Activated CD4-positive, alpha-beta T cell treated with anti-CD3 and anti-CD28 coated beads, Interleukin-2, amount 10 ng/mL, durations not matched to agents 7 days and 5 days (primary cell): Measurements from ENCODE around the gene MAMLD1. TPM values are rescaled to one million over a fixed set of nuclear protein-coding genes. Genes with fewer than 3 reads are reported as not detected.
A peak's percentile ranks its signal among the peaks of the same experiment; 100 is the strongest.

Experiments
- CTCF ChIA-PET: fragments of 350-600 bp; sonication (Branson Sonifier 250); formaldehyde crosslinking; loops from one replicate; lab custom pipeline; 2021; ENCODE audit warnings: antibody characterized with exemption; lab: Charles Lee
- POLR2A ChIA-PET: fragments of 350-600 bp; sonication (Branson Sonifier 250); formaldehyde crosslinking; loops from one replicate; lab custom pipeline; 2021; ENCODE audit warnings: antibody characterized with exemption; lab: Charles Lee
- DNase-seq: peaks from one replicate; pipeline ENCODE4 v3.0.0-alpha.2; 2020
- H3K27ac Mint-ChIP-seq: one replicate; pipeline ENCODE4 v1.8.0; 2021; ENCODE audit warnings: mild to moderate bottlenecking, moderate library complexity, mixed read lengths
- H3K27me3 Mint-ChIP-seq: one replicate; pipeline ENCODE4 v1.8.0; 2021; ENCODE audit warnings: mixed read lengths
- H3K36me3 Mint-ChIP-seq: one replicate; pipeline ENCODE4 v1.8.0; 2021; ENCODE audit warnings: low read depth, mixed read lengths
- H3K4me1 Mint-ChIP-seq: one replicate; pipeline ENCODE4 v1.8.0; 2021; ENCODE audit warnings: mixed read lengths
- H3K4me3 Mint-ChIP-seq: one replicate; pipeline ENCODE4 v1.8.0; 2021; ENCODE audit warnings: mild to moderate bottlenecking, moderate library complexity, mixed read lengths
- H3K9me3 Mint-ChIP-seq: one replicate; pipeline ENCODE4 v1.8.0; 2021; ENCODE audit warnings: mixed read lengths
- total RNA-seq, 2 experiments: library from RNA; stranded (reverse); gene quantifications; one replicate each; pipeline ENCODE4 v1.2.3, GENCODE V29; 2021

MAMLD1 gene
- total RNA-seq, 2 experiments from 2014 or later, result 2.4 to 3.4 TPM

- DNase-seq, result peak; percentile 11
- H3K36me3 Mint-ChIP-seq, result no peaks in the 10 kb centered on the region
- peaks cover 22% of the 10 kb centered on the region for H3K4me1 Mint-ChIP-seq
- ChIA-PET POLR2A (interaction anchor here (0.6 kb wide), 1 partner anchor 474 kb away, joined by 4 read pairs; no protein-coding TSS in a partner anchor), CTCF (interaction anchor here (0.7 to 1.4 kb wide), 2 partner anchors 15 to 121 kb away, joined by 3 to 4 read pairs; no protein-coding TSS in a partner anchor)
- peak overlapping the region; percentile 53 for H3K4me3 Mint-ChIP-seq
- H3K9me3 Mint-ChIP-seq, result no peaks in the 10 kb centered on the region
- peaks cover 34% of the 10 kb centered on the region for H3K27me3 Mint-ChIP-seq
- H3K27ac Mint-ChIP-seq, result no peak overlapping the region
Observed at GRCh38 chrX:150361070-150361776, 1.9 kb upstream of the MAMLD1 start.

DNA sequence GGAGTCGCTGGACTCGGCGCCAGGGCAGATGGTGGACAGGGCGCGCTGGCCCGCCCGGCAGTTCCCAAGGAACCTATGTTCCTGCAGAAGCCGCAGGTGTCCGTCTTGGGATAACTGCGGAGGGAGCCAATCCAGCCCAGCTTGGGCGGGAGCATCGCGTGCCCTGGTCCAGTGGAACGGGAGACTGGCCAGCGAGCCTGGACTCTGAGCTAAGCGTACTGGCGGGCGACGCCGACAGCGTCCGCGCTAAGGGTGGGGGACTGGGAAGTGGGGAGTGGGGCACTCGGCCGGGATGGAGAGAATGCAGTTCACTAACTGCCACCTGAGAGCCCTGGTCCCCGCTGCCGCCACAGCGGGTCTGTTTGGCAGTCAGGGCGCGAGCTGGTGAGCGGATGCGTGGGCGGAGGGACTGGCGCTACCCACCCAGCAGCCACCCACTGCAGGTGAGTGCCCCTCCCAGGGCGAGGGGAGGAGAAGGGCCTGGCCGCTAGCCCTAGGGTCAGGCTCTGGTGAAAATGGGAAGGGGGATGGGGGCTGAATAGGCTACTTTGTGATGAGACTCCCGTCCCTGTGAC, 1.3 kb upstream of the MAMLD1 start:
- no peak for DNase-seq
- Mint-ChIP-seq H3K27ac (no peak overlapping the region), H3K4me3 (peak overlapping the region; percentile 73), H3K36me3 (no peaks in the 10 kb centered on the region), H3K4me1 (peaks cover 29% of the 10 kb centered on the region), H3K27me3 (peaks cover 37% of the 10 kb centered on the region), H3K9me3 (no peaks in the 10 kb centered on the region)
- CTCF ChIA-PET, result interaction anchor here (1.4 kb wide), 1 partner anchor 14 kb away, joined by 4 read pairs; no protein-coding TSS in a partner anchor
- POLR2A ChIA-PET, result no interaction called here

GRCh38 chrX:150363561-150364346, 637 bp downstream of the MAMLD1 start:
- CTCF ChIA-PET, result interaction anchor here (0.6 to 2.4 kb wide), 9 partner anchors 13 to 209 kb away, joined by 3 to 6 read pairs (median 3); no protein-coding TSS in a partner anchor
- POLR2A ChIA-PET, result no interaction called here
- Mint-ChIP-seq H3K4me3 (peak overlapping the region; percentile 70), H3K9me3 (no peaks in the 10 kb centered on the region), H3K27me3 (peaks cover 37% of the 10 kb centered on the region), H3K27ac (peak overlapping the region; percentile 36), H3K36me3 (no peaks in the 10 kb centered on the region), H3K4me1 (peaks cover 32% of the 10 kb centered on the region)
- no peak for DNase-seq

DNA sequence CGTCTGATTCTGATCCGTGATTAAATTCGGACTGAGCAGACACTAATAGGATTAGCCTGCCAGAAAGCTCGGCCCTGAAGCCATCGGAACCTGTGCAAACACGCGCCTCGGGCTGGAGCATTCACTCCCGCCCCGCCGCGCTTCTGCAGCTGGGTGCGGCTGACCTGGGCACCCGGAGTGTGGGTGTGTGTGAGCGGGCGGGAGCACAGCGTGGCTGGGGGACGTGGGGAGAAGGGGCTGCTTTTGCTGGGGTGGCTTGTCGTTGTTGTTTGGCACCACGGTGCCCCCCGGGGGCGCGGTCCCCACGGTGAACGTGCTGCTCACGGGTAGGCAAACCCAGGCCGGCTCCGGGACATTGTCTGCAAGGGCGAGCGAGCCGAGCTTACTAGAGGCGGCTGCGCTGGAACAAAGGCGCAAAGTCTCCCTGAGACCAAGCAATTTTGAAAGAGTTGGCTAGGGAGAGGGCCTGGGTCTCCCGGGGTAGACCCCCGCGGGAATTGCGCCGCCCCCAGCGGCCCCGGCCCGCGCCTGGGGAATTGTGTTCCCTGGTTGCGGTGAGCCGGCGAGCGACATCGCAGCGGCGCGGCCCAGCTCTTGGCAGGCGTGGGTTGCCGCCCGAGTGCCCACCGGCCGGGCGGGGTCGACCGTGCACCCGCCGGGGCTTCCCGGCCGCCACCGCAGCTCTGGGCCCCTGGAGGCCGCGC, 1.4 kb downstream of the MAMLD1 start:
- POLR2A ChIA-PET, result no interaction called here
- CTCF ChIA-PET, result interaction anchor here (0.6 to 2.4 kb wide), 14 partner anchors 12 to 322 kb away, joined by 3 to 6 read pairs (median 3); no protein-coding TSS in a partner anchor
- Mint-ChIP-seq H3K9me3 (no peaks in the 10 kb centered on the region), H3K27ac (no peak overlapping the region), H3K4me3 (peak overlapping the region; percentile 70), H3K36me3 (no peaks in the 10 kb centered on the region), H3K4me1 (peaks cover 32% of the 10 kb centered on the region), H3K27me3 (peaks cover 34% of the 10 kb centered on the region)
- peak; percentile 12 for DNase-seq

- Mint-ChIP-seq H3K36me3 (no peaks in the 10 kb centered on the region), H3K27me3 (peaks cover 26% of the 10 kb centered on the region), H3K4me1 (peaks cover 28% of the 10 kb centered on the region), H3K27ac (peak overlapping the region; percentile 69), H3K4me3 (peak overlapping the region; percentile 74), H3K9me3 (no peaks in the 10 kb centered on the region)
- POLR2A ChIA-PET, result no interaction called here
- peak; percentile 68 for DNase-seq
- CTCF ChIA-PET, result interaction anchor here (0.6 to 2.4 kb wide), 11 partner anchors 17 to 323 kb away, joined by 3 to 6 read pairs (median 4); no protein-coding TSS in a partner anchor
Observed at GRCh38 chrX:150365051-150365989, 2.2 kb downstream of the MAMLD1 start.

GRCh38 chrX:150365990-150366911, 3.1 kb downstream of the MAMLD1 start:
- Mint-ChIP-seq H3K27ac (peak overlapping the region; percentile 62), H3K9me3 (no peaks in the 10 kb centered on the region), H3K27me3 (peaks cover 18% of the 10 kb centered on the region), H3K4me1 (peaks cover 26% of the 10 kb centered on the region), H3K4me3 (peak overlapping the region; percentile 74), H3K36me3 (no peaks in the 10 kb centered on the region)
- ChIA-PET POLR2A (no interaction called here), CTCF (interaction anchor here (0.7 to 2.4 kb wide), 8 partner anchors 12 to 325 kb away, joined by 3 to 6 read pairs (median 4); no protein-coding TSS in a partner anchor)
- no peak for DNase-seq

GRCh38 chrX:150366951-150367545, 3.9 kb downstream of the MAMLD1 start:
- ChIA-PET POLR2A (no interaction called here), CTCF (interaction anchor here (0.7 to 1.0 kb wide), 2 partner anchors 13 to 324 kb away, joined by 3 to 4 read pairs; no protein-coding TSS in a partner anchor)
- DNase-seq, result no peak
- Mint-ChIP-seq H3K27me3 (peaks cover 11% of the 10 kb centered on the region), H3K36me3 (no peaks in the 10 kb centered on the region), H3K4me1 (peaks cover 20% of the 10 kb centered on the region), H3K4me3 (peak overlapping the region; percentile 74), H3K27ac (no peak overlapping the region), H3K9me3 (no peaks in the 10 kb centered on the region)

GRCh38 chrX:150370589-150371312, 7.6 kb downstream of the MAMLD1 start:
- Mint-ChIP-seq H3K36me3 (no peaks in the 10 kb centered on the region), H3K9me3 (no peaks in the 10 kb centered on the region)

GRCh38 chrX:150371877-150372276, 8.8 kb downstream of the MAMLD1 start:
- ChIA-PET CTCF (interaction anchor here (0.9 kb wide), 1 partner anchor 311 kb away, joined by 3 read pairs; no protein-coding TSS in a partner anchor), POLR2A (no interaction called here)
- H3K4me1 Mint-ChIP-seq, result peaks cover 3% of the 10 kb centered on the region
- no peaks in the 10 kb centered on the region for H3K36me3 Mint-ChIP-seq
- no peak overlapping the region for H3K4me3 Mint-ChIP-seq
- H3K27ac Mint-ChIP-seq, result no peak overlapping the region
- no peaks in the 10 kb centered on the region for H3K9me3 Mint-ChIP-seq
- no peaks in the 10 kb centered on the region for H3K27me3 Mint-ChIP-seq
- no peak for DNase-seq

More at GRCh38 chrX:150370589-150371312, 7.6 kb downstream of the MAMLD1 start:
- Mint-ChIP-seq H3K4me3 (no peak overlapping the region), H3K27ac (no peak overlapping the region), H3K27me3 (peaks cover 6% of the 10 kb centered on the region), H3K4me1 (peaks cover 14% of the 10 kb centered on the region)
- POLR2A ChIA-PET, result no interaction called here
- CTCF ChIA-PET, result interaction anchor here (0.5 to 0.7 kb wide), 2 partner anchors 115 to 260 kb away, joined by 3 read pairs; no protein-coding TSS in a partner anchor
- DNase-seq, result no peak

DNA sequence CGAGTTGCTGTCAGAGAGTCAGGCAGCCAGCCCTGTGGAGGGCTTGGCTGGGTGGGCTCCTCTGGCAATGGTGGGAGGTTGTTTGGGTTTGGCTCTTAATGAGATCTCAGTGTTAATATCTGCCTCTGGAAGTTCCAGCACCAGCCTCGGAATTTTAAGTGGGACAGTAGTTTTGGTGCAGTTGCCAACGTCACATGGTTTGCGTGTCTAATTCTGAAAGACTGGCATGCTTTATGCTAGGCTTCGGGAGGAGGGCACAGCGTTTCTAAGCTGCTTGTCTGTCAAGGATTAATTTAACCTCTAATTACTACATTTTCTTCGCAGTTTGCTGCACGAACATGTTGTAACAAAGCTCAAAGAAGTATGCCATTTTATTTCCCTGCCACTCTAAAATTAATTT, 9.2 kb downstream of the MAMLD1 start:
- DNase-seq, result no peak
- Mint-ChIP-seq H3K4me3 (no peak overlapping the region), H3K4me1 (no peaks in the 10 kb centered on the region), H3K27ac (no peak overlapping the region), H3K27me3 (no peaks in the 10 kb centered on the region), H3K36me3 (no peaks in the 10 kb centered on the region), H3K9me3 (no peaks in the 10 kb centered on the region)
- CTCF ChIA-PET, result interaction anchor here (0.9 kb wide), 1 partner anchor 311 kb away, joined by 3 read pairs; no protein-coding TSS in a partner anchor
- POLR2A ChIA-PET, result no interaction called here
